Lung (tissue), 12 donors: Measurements from ENCODE around the gene NLRX1. TPM values are rescaled to one million over a fixed set of nuclear protein-coding genes. Genes with fewer than 3 reads are reported as not detected.

Source experiments
- ATAC-seq: fragments of 200-7000 bp; cut with Tn5 transposase; one replicate; pipeline ENCODE4 v1.9.1; 2020; ENCODE audit warnings: moderate number of reproducible peaks; ENCODE audit not compliant: insufficient read depth, low FRiP score
- DNase-seq, 3 donors: peaks; one replicate each; pipeline ENCODE4 v3.0.0-alpha.2; 2013 to 2017
- H3K27ac ChIP-seq, 2 donors: one replicate each; pipeline ENCODE4 v1.5.1; 2013; ENCODE audit warnings: mild to moderate bottlenecking in 2 of 2, moderate library complexity in 2 of 2, control low read depth in 1 of 2, inconsistent platforms in 1 of 2, low read depth in 1 of 2, low read length in 1 of 2
- H3K27me3 ChIP-seq, 3 donors: one replicate each; pipeline ENCODE4 v1.5.1; 2013; ENCODE audit warnings: low read length in 2 of 3; ENCODE audit not compliant: control insufficient read depth in 3 of 3, insufficient read depth in 3 of 3
- H3K36me3 ChIP-seq, 4 donors: one replicate each; pipeline ENCODE4 v1.5.1; 2013; ENCODE audit warnings: low read length in 4 of 4, mild to moderate bottlenecking in 1 of 4, moderate library complexity in 1 of 4; ENCODE audit not compliant: control insufficient read depth in 4 of 4, insufficient read depth in 4 of 4
- H3K4me1 ChIP-seq, 5 donors: one replicate each; pipeline ENCODE4 v1.5.1; 2013; ENCODE audit warnings: low read length in 5 of 5, mild to moderate bottlenecking in 2 of 5, moderate library complexity in 1 of 5; ENCODE audit not compliant: control insufficient read depth in 5 of 5, insufficient read depth in 5 of 5
- H3K4me3 ChIP-seq: one replicate; pipeline ENCODE4 v1.5.1; 2013; ENCODE audit warnings: mild to moderate bottlenecking, control low read depth, moderate library complexity
- H3K9ac ChIP-seq, 2 donors: one replicate each; pipeline ENCODE4 v1.5.1; 2013; ENCODE audit warnings: low read length in 2 of 2, control low read depth in 1 of 2; ENCODE audit not compliant: insufficient read depth in 1 of 2
- H3K9me3 ChIP-seq, 4 donors: one replicate each; pipeline ENCODE4 v1.5.1; 2013; ENCODE audit warnings: low read length in 3 of 4, mild to moderate bottlenecking in 1 of 4, moderate library complexity in 1 of 4; ENCODE audit not compliant: control insufficient read depth in 4 of 4, insufficient read depth in 3 of 4
- WGBS, 2 donors: extraction: QIAGEN DNeasy Blood & Tissue Kit; methylation state at CpG; one replicate each; pipeline ENCODE4 v1.1.7; 2013; 5-methylcytosine and 5-hydroxymethylcytosine counted together
- polyA plus RNA-seq, 2 donors: library from polyadenylated mRNA; stranded (reverse); fragments of 200-250 nt; gene quantifications; one replicate each; pipeline ENCODE4 v1.2.1, GENCODE V29; 2013
- total RNA-seq, 2 donors: library from RNA; depleted of rRNA in 1 of 2; stranded (reverse); fragments of >200 nt in 1 of 2; gene quantifications; one replicate each; pipeline ENCODE4 v1.2.1, GENCODE V29; 2014 to 2021
- TF ChIP-seq, protein P1 (sequence below): IDR thresholded peaks from 2 replicates; pipeline ENCODE4 v1.5.1; 2012; ENCODE audit warnings: mild to moderate bottlenecking; ENCODE audit errors: control extremely low read depth, extremely low read depth
- donor health status: control.
- donor health status: control.
- donor health status: Bipolar disorder and iron deficiency.
- donor health status: healthy.
- donor health status: DM: yes; HTN: yes; CAD: no.

NLRX1 gene
- total and polyA plus RNA-seq, 4 donors, result 5.1 to 22.6 (median 11.6) TPM

DNA sequence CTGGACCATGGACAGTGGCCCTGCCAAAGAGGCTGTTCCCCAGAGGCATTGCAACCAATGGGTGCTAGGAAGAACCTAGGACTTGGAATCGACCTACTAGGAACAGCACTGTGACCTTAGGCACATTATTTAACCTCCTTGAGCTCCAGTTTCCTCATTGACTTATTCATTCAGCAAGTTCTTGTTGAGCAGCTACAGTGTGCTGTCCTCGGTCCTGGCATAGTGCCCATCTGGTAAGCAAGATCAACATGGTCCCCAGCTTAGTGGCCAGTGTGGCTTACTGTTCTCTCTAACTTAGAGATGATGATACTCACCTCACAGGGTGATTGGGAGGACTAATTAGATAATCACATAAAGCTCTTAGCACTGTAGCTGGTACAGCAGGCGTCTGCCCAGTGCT lies 11.5 kb upstream of the NLRX1 start:
- no peak overlapping the region for H3K4me3 ChIP-seq
- H3K36me3 ChIP-seq, result no peaks in the 10 kb centered on the region
- H3K4me1 ChIP-seq, result no peaks in the 10 kb centered on the region
- TF ChIP-seq, protein P1, sequence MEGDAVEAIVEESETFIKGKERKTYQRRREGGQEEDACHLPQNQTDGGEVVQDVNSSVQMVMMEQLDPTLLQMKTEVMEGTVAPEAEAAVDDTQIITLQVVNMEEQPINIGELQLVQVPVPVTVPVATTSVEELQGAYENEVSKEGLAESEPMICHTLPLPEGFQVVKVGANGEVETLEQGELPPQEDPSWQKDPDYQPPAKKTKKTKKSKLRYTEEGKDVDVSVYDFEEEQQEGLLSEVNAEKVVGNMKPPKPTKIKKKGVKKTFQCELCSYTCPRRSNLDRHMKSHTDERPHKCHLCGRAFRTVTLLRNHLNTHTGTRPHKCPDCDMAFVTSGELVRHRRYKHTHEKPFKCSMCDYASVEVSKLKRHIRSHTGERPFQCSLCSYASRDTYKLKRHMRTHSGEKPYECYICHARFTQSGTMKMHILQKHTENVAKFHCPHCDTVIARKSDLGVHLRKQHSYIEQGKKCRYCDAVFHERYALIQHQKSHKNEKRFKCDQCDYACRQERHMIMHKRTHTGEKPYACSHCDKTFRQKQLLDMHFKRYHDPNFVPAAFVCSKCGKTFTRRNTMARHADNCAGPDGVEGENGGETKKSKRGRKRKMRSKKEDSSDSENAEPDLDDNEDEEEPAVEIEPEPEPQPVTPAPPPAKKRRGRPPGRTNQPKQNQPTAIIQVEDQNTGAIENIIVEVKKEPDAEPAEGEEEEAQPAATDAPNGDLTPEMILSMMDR, result no peak
- no peaks in the 10 kb centered on the region for H3K27me3 ChIP-seq
- ATAC-seq (no peak), DNase-seq (no peak)
- WGBS, 2 donors, result 58 to 62% methylated on average over 3 of the region's 3 CpGs
- H3K9ac ChIP-seq, result no peak overlapping the region
- H3K9me3 ChIP-seq, result no peaks in the 10 kb centered on the region
- no peak overlapping the region for H3K27ac ChIP-seq

- Histone ChIP-seq H3K4me3 (no peak overlapping the region), H3K9ac (no peak overlapping the region), H3K27ac (no peak overlapping the region), H3K36me3 (no peaks in the 10 kb centered on the region), H3K9me3 (no peaks in the 10 kb centered on the region), H3K27me3 (no peaks in the 10 kb centered on the region), H3K4me1 (no peaks in the 10 kb centered on the region)
- 93 to 94% methylated on average over 13 of the region's 13 CpGs for WGBS, 2 donors
- no peak for ATAC-seq
- TF ChIP-seq, protein P1, result no peak
- no peak for DNase-seq
These were observed 10.1 kb upstream of the NLRX1 start for GRCh38 chr11:119158467-119158866.

DNA sequence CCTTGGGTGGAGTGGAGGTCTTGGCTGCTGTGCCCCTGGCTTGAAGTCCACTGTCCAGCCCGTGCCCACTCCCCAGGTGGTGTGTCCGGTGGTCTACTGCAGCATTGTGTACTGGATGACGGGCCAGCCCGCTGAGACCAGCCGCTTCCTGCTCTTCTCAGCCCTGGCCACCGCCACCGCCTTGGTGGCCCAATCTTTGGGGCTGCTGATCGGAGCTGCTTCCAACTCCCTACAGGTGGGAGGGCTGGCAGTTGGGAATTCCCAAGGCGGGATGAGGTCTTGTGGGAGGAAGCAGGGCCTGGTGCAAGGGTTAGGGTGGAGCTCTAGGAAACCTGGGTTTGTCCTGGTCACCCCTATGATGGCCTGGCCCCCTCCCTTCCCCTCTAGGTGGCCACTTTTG lies 8.4 kb upstream of the NLRX1 start:
- WGBS, 2 donors, result 93 to 95% methylated on average over 9 of the region's 9 CpGs
- no peak overlapping the region for H3K4me3 ChIP-seq
- H3K36me3 ChIP-seq, result no peaks in the 10 kb centered on the region
- no peaks in the 10 kb centered on the region for H3K9me3 ChIP-seq
- DNase-seq, result no peak
- H3K9ac ChIP-seq, result no peak overlapping the region
- H3K4me1 ChIP-seq, result no peaks in the 10 kb centered on the region
- TF ChIP-seq, protein P1, result no peak
- H3K27me3 ChIP-seq, result no peaks in the 10 kb centered on the region
- no peak overlapping the region for H3K27ac ChIP-seq
- no peak for ATAC-seq

- 84 to 89% methylated on average over 8 of the region's 8 CpGs for whole genome bisulfite sequencing, 2 donors
- Histone ChIP-seq H3K4me3 (no peak overlapping the region), H3K36me3 (no peaks in the 10 kb centered on the region), H3K27ac (no peak overlapping the region), H3K4me1 (no peaks in the 10 kb centered on the region), H3K27me3 (no peaks in the 10 kb centered on the region), H3K9ac (no peak overlapping the region), H3K9me3 (no peaks in the 10 kb centered on the region)
- ATAC-seq (no peak), DNase-seq (no peak)
- TF ChIP-seq, protein P1, result no peak
These were observed 6.7 kb upstream of the NLRX1 start for GRCh38 chr11:119161871-119162270.
